ENCODE measurements around the gene PYGL. TPM values are rescaled to one million over a fixed set of nuclear protein-coding genes. Genes with fewer than 3 reads are reported as not detected.

PYGL gene
- total and polyA plus RNA-seq, 3 donors from 2014 or later, result 12.7 to 16.5 (median 14.3) TPM

DNA sequence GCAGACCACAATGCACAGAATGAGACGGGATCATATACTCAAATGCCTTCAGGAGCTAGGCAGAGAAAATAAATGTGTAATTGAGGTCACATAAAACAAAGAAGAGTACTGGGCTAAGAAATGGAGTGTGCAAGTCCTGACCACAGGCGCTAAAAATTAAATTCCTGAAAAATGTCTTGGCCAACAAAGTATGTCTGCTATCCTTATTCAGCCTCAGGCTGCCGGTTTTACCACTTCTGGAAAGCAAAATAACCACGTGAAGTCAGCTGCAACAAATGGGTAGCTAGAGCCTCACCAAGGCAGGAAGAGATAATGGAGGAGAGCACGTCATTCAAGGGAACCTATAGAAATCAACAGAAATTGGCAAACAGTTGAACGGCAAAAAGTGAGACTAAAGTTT is 3.1 kb downstream of the PYGL start:
- intact Hi-C loops (cut with DNase I; ENCODE audit: low total_unique reads), result no loop called here
- Histone ChIP-seq H3K36me3 (ENCODE audit: low read depth, missing control alignments) (no peaks in the 10 kb centered on the region), H3K4me3 (no peak overlapping the region), H3K4me1 (peaks cover 3% of the 10 kb centered on the region), H3K9me3 (no peaks in the 10 kb centered on the region), H3K27ac (no peak overlapping the region), H3K27me3 (no peaks in the 10 kb centered on the region)
- DNase-seq, result no peak
- no peak for TF ChIP-seq POLR2A (IDR thresholded peaks at IDR 0.05)
- 80 to 88% methylated on average over 6 of the region's 6 CpGs for WGBS, 2 donors

DNA sequence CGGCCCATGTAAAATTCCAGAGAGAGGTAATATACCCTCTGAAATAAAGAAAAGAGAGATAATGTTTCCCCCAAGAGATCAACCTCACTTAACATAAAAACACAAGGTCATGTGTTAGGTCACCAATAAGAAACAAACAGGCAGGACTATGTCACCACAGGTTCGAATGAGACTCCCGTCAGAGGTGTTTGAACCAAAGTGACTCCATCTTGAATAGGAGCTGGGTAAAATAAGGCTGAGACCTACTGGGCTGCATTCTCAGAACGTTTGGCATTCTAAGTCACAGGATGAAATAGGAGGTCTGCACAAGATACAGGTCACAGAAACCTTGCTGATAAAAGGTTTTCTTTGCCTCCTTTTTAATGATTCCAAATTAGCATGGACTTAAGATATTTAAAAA is 6.5 kb downstream of the PYGL start:
- H3K27me3 ChIP-seq, result no peaks in the 10 kb centered on the region
- DNase-seq, result no peak
- no peak overlapping the region for H3K27ac ChIP-seq
- H3K4me3 ChIP-seq, result no peak overlapping the region
- intact Hi-C loops (cut with DNase I; ENCODE audit: low total_unique reads), result no loop called here
- WGBS, 2 donors, result 85% methylated on average over 4 of the region's 4 CpGs
- TF ChIP-seq, protein P1, sequence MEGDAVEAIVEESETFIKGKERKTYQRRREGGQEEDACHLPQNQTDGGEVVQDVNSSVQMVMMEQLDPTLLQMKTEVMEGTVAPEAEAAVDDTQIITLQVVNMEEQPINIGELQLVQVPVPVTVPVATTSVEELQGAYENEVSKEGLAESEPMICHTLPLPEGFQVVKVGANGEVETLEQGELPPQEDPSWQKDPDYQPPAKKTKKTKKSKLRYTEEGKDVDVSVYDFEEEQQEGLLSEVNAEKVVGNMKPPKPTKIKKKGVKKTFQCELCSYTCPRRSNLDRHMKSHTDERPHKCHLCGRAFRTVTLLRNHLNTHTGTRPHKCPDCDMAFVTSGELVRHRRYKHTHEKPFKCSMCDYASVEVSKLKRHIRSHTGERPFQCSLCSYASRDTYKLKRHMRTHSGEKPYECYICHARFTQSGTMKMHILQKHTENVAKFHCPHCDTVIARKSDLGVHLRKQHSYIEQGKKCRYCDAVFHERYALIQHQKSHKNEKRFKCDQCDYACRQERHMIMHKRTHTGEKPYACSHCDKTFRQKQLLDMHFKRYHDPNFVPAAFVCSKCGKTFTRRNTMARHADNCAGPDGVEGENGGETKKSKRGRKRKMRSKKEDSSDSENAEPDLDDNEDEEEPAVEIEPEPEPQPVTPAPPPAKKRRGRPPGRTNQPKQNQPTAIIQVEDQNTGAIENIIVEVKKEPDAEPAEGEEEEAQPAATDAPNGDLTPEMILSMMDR (IDR thresholded peaks at IDR 0.05), result no peak
- TF ChIP-seq POLR2A (IDR thresholded peaks at IDR 0.05), result no peak
- no peaks in the 10 kb centered on the region for H3K9me3 ChIP-seq
- no peaks in the 10 kb centered on the region for H3K36me3 ChIP-seq (ENCODE audit: low read depth, missing control alignments)
- H3K4me1 ChIP-seq, result no peaks in the 10 kb centered on the region

DNA sequence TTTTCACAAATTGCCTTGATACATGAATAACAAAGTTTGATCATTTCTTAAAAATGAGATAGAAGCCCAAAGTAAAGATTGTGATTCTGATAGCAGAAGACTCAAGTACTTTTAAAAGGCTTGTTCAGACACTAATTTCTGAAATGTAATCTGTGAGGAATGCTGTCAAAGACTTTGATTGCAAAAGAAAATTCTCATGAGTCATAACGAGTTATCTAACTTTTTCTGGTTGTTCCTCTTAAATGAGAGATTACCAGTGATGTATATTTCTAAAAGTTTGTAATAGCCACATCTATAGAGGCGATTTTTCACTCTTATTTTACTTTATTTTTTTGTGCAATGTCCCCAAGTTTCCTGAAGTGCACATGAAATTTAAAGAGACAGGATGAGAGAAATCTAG is 7.0 kb downstream of the PYGL start:
- Histone ChIP-seq H3K36me3 (ENCODE audit: low read depth, missing control alignments) (no peaks in the 10 kb centered on the region), H3K9me3 (no peaks in the 10 kb centered on the region), H3K4me1 (no peaks in the 10 kb centered on the region), H3K4me3 (no peak overlapping the region), H3K27me3 (no peaks in the 10 kb centered on the region), H3K27ac (no peak overlapping the region)
- intact Hi-C loops (cut with DNase I; ENCODE audit: low total_unique reads), result no loop called here
- DNase-seq, result no peak
- TF ChIP-seq, protein P1 (IDR thresholded peaks at IDR 0.05), result no peak
- TF ChIP-seq POLR2A (IDR thresholded peaks at IDR 0.05), result no peak
- 72 to 79% methylated on average over 2 of the region's 2 CpGs for WGBS, 2 donors

DNA sequence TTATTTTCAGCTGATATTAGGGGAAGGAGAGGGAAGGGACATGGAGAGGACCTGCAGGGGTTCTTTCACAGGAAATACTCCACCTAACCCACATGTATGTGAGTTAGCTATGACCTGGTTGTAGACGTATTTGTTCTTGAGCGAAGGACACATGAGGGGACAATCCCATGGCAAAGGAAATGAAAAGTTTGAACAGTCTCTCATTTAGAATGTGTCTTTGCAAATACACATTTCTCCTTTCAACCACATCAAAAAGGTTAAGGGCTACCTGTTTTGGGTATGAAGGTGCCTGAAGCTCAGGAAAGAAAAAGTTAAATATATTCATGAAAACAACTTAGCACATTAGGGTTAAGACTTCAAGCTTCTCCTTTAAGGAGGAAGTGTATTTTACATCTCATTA is 7.4 kb downstream of the PYGL start:
- intact Hi-C loops (cut with DNase I; ENCODE audit: low total_unique reads), result no loop called here
- Histone ChIP-seq H3K36me3 (ENCODE audit: low read depth, missing control alignments) (no peaks in the 10 kb centered on the region), H3K4me1 (no peaks in the 10 kb centered on the region), H3K27me3 (no peaks in the 10 kb centered on the region), H3K9me3 (no peaks in the 10 kb centered on the region), H3K4me3 (no peak overlapping the region), H3K27ac (no peak overlapping the region)
- WGBS, 2 donors, result 90 to 97% methylated on average over 2 of the region's 2 CpGs
- no peak for TF ChIP-seq POLR2A (IDR thresholded peaks at IDR 0.05)
- TF ChIP-seq, protein P1 (IDR thresholded peaks at IDR 0.05), result no peak
- DNase-seq, result no peak

DNA sequence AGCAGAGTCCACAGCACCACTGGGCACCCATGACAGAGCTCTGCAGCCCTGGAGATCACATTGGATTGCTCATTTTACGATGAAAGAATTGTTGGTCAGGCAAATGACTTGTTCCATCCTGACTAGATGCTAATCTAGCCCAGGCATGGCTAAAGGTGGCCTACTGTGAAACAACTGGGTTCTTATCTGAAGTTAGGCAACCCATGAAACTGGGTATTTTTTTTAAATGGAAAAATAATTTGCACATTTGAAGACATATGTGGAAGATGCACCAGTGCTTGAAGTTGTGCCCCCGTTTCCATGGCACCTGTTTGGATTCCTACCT is 8.3 kb downstream of the PYGL start:
- intact Hi-C loops (cut with DNase I; ENCODE audit: low total_unique reads), result no loop called here
- no peak for DNase-seq
- WGBS, 2 donors, result 69 to 70% methylated on average over 2 of the region's 2 CpGs
- no peaks in the 10 kb centered on the region for H3K9me3 ChIP-seq
- no peaks in the 10 kb centered on the region for H3K27me3 ChIP-seq
- TF ChIP-seq POLR2A (IDR thresholded peaks at IDR 0.05), result no peak
- TF ChIP-seq, protein P1 (IDR thresholded peaks at IDR 0.05), result no peak
- H3K4me3 ChIP-seq, result no peak overlapping the region
- no peak overlapping the region for H3K27ac ChIP-seq
- no peaks in the 10 kb centered on the region for H3K4me1 ChIP-seq
- no peaks in the 10 kb centered on the region for H3K36me3 ChIP-seq (ENCODE audit: low read depth, missing control alignments)
